Hematopoietic multipotent progenitor cell treated with erythropoietin and hydrocortisone succinate and interleukin-3 and kit ligand, for 8 days (in vitro differentiated cells): ENCODE measurements around the gene PARS2.

Source experiments
- DNase-seq: peaks from one replicate; pipeline ENCODE4 v3.0.0-alpha.2; 2015

PARS2 gene

GRCh38 chr1:54768093-54768492 lies 3.8 kb upstream of the PARS2 start:
- peak; percentile 34 for DNase-seq

GRCh38 chr1:54767526-54767925 lies 3.2 kb upstream of the PARS2 start:
- DNase-seq: no peak

GRCh38 chr1:54766726-54767125 lies 2.4 kb upstream of the PARS2 start:
- no peak for DNase-seq

GRCh38 chr1:54764922-54765561 lies 719 bp upstream of the PARS2 start:
- DNase-seq: no peak

- DNase-seq: no peak
Measured at GRCh38 chr1:54763816-54764132, 549 bp downstream of the PARS2 start.

GRCh38 chr1:54758678-54759348 lies 5.5 kb downstream of the PARS2 start:
- no peak for DNase-seq

GRCh38 chr1:54757833-54758232 lies 6.5 kb downstream of the PARS2 start:
- DNase-seq: no peak

- no peak for DNase-seq
Measured at GRCh38 chr1:54754486-54755285, 9.6 kb downstream of the PARS2 start.

- DNase-seq: no peak
Measured at GRCh38 chr1:54754045-54754444, 10.3 kb downstream of the PARS2 start.

- no peak for DNase-seq
Measured at GRCh38 chr1:54751426-54751825, 12.9 kb downstream of the PARS2 start.

GRCh38 chr1:54750596-54750995 lies 13.7 kb downstream of the PARS2 start:
- peak; percentile 12 for DNase-seq

GRCh38 chr1:54748094-54748835 lies 16.1 kb downstream of the PARS2 start:
- DNase-seq: no peak

- no peak for DNase-seq
Measured at GRCh38 chr1:54745864-54746263, 18.5 kb downstream of the PARS2 start.

- no peak for DNase-seq
Measured at GRCh38 chr1:54745274-54745673, 19.0 kb downstream of the PARS2 start.

GRCh38 chr1:54744696-54745095 lies 19.6 kb downstream of the PARS2 start:
- DNase-seq: no peak

GRCh38 chr1:54743416-54744226 lies 20.7 kb downstream of the PARS2 start:
- DNase-seq: no peak

- no peak for DNase-seq
Measured at GRCh38 chr1:54742282-54742681, 22.0 kb downstream of the PARS2 start.

GRCh38 chr1:54741531-54741930 lies 22.8 kb downstream of the PARS2 start:
- DNase-seq: no peak

GRCh38 chr1:54738244-54738643 lies 26.1 kb downstream of the PARS2 start:
- DNase-seq: no peak

- DNase-seq: no peak
Measured at GRCh38 chr1:54736685-54737084, 27.6 kb downstream of the PARS2 start.

GRCh38 chr1:54728027-54728426 lies 36.3 kb downstream of the PARS2 start:
- DNase-seq: no peak

- no peak for DNase-seq
Measured at GRCh38 chr1:54724771-54725170, 39.6 kb downstream of the PARS2 start.

GRCh38 chr1:54723985-54724384 lies 40.3 kb downstream of the PARS2 start:
- DNase-seq: peak; percentile 55
